ENCODE measurements around the gene CCDC148. TPM values are rescaled to one million over a fixed set of nuclear protein-coding genes. Genes with fewer than 3 reads are reported as not detected.

CCDC148 gene
- polyA plus RNA-seq, 2 donors: 0.13 to 0.29 TPM

DNA sequence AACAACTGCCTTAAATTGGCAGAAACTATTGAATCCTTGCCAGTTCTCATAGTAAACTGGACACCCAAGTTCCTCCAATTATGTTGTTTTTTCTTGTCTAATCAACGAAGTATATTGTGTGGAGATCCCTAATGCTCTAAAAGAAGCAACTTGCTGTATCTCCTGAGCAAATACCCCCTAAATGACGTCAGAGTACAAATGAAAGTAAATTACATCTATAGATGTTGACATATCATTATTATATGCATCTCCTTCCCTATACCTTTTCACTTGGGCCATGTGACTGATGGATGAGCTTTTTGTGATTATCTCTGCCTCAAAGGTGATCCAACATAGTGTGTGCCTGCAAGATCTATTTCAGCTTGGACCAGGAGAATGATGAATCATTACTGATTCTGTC, 159.4 kb downstream of the CCDC148 start:
- WGBS, 2 donors: 53 to 58% methylated on average over 2 of the region's 2 CpGs
- Histone ChIP-seq H3K27ac (ENCODE audit: low read depth in 2 of 2, low read length in 1 of 2) (no peak overlapping the region), H3K36me3 (ENCODE audit: control insufficient read depth in 2 of 2, insufficient read depth in 2 of 2, low read length in 1 of 2) (no peaks in the 10 kb centered on the region), H3K4me1 (ENCODE audit: control insufficient read depth in 2 of 2, insufficient read depth in 2 of 2, low read length in 1 of 2) (no peaks in the 10 kb centered on the region), H3K4me3 (ENCODE audit: low read depth in 1 of 2, low read length in 2 of 2) (no peak overlapping the region), H3K9me3 (ENCODE audit: control insufficient read depth in 2 of 2, insufficient read depth in 1 of 2, low read depth in 1 of 2, low read length in 1 of 2) (no peaks in the 10 kb centered on the region), H3K27me3 (ENCODE audit: control insufficient read depth in 1 of 2, insufficient read depth in 2 of 2, low read length in 2 of 2) (no peaks in the 10 kb centered on the region)

DNA sequence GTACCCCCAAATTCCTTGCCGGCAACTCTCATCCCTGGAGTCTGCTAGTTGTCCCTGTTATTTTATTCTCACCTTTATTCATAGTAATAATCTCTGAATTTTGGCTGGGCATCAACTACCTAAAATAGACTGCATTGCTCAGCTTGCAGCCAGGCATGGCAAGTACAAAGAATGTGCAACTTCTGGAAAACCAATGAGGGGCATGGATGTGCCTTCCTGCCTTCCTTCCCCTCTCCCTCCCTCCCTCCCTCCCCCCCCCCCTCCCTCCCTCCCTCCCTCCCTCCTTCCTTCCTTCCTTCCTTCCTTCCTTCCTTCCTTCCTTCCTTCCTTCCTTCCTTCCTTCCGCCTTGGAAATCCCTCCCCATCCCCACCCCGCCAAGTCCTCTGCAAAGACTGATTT, 162.8 kb downstream of the CCDC148 start:
- no peaks in the 10 kb centered on the region for H3K27me3 ChIP-seq (ENCODE audit: control insufficient read depth in 1 of 2, insufficient read depth in 2 of 2, low read length in 2 of 2)
- H3K27ac ChIP-seq (ENCODE audit: low read depth in 2 of 2, low read length in 1 of 2): no peak overlapping the region
- H3K4me1 ChIP-seq (ENCODE audit: control insufficient read depth in 2 of 2, insufficient read depth in 2 of 2, low read length in 1 of 2): no peaks in the 10 kb centered on the region
- no peaks in the 10 kb centered on the region for H3K9me3 ChIP-seq (ENCODE audit: control insufficient read depth in 2 of 2, insufficient read depth in 1 of 2, low read depth in 1 of 2, low read length in 1 of 2)
- H3K36me3 ChIP-seq (ENCODE audit: control insufficient read depth in 2 of 2, insufficient read depth in 2 of 2, low read length in 1 of 2): no peaks in the 10 kb centered on the region
- no peak overlapping the region for H3K4me3 ChIP-seq (ENCODE audit: low read depth in 1 of 2, low read length in 2 of 2)
- WGBS, 2 donors: 47 to 75% methylated on average over 1 to 3 of the region's 3 CpGs

DNA sequence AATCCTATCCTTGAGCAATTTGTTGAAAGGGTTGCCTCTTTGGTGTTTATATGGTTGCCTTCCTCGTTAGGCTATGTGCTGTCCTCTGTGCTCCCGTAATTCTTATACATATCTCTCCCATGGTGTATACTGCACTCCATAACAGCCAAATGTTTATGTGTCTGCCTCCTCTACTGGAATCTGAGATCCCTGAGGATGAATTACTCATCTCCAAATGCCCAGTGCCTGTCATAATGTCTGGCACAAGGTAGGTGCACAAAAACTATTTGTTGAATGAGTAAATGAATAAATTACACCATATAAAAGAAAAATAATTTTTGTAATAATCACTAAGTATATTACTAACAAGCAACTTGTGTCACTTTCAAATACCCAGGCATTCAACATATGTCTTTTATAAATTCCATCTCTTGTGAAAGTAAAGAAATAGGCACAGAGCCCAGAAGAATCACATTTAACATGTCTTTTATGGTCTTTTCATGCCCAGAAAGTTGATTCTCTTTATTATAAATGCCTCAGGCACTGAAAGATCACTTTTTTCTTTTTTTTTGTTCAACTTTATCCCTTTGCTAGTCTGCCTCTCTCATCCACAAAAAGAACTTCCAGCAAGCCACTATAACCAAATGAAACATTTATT, 164.9 kb downstream of the CCDC148 start:
- H3K27ac ChIP-seq (ENCODE audit: low read depth in 2 of 2, low read length in 1 of 2): no peak overlapping the region
- no peaks in the 10 kb centered on the region for H3K36me3 ChIP-seq (ENCODE audit: control insufficient read depth in 2 of 2, insufficient read depth in 2 of 2, low read length in 1 of 2)
- H3K4me3 ChIP-seq (ENCODE audit: low read depth in 1 of 2, low read length in 2 of 2): no peak overlapping the region
- 48 to 56% methylated on average over 2 of the region's 2 CpGs for WGBS, 2 donors
- no peaks in the 10 kb centered on the region for H3K4me1 ChIP-seq (ENCODE audit: control insufficient read depth in 2 of 2, insufficient read depth in 2 of 2, low read length in 1 of 2)
- H3K27me3 ChIP-seq (ENCODE audit: control insufficient read depth in 1 of 2, insufficient read depth in 2 of 2, low read length in 2 of 2): no peaks in the 10 kb centered on the region
- H3K9me3 ChIP-seq (ENCODE audit: control insufficient read depth in 2 of 2, insufficient read depth in 1 of 2, low read depth in 1 of 2, low read length in 1 of 2): no peaks in the 10 kb centered on the region

DNA sequence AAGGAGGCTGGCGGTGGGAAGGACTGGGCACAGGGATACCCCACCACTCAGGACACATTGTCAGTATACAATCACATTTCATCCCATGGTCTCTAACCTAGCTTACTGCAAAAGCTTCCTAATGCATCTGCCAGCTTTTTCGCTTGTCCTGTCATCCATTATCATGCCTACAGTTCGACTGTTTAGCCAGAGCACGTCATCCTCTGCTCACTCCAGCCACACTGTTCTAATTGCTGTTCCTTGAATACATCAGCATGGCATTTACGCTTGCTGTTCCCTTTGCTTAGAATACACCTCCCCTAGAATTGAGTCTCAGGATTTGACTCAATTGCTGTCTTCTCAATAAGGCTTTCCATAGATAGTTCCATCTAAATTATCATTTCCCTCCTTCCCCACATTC, 166.3 kb downstream of the CCDC148 start:
- no peaks in the 10 kb centered on the region for H3K36me3 ChIP-seq (ENCODE audit: control insufficient read depth in 2 of 2, insufficient read depth in 2 of 2, low read length in 1 of 2)
- H3K4me3 ChIP-seq (ENCODE audit: low read depth in 1 of 2, low read length in 2 of 2): no peak overlapping the region
- H3K9me3 ChIP-seq (ENCODE audit: control insufficient read depth in 2 of 2, insufficient read depth in 1 of 2, low read depth in 1 of 2, low read length in 1 of 2): no peaks in the 10 kb centered on the region
- H3K4me1 ChIP-seq (ENCODE audit: control insufficient read depth in 2 of 2, insufficient read depth in 2 of 2, low read length in 1 of 2): no peaks in the 10 kb centered on the region
- 85 to 94% methylated on average over 5 of the region's 5 CpGs for WGBS, 2 donors
- no peaks in the 10 kb centered on the region for H3K27me3 ChIP-seq (ENCODE audit: control insufficient read depth in 1 of 2, insufficient read depth in 2 of 2, low read length in 2 of 2)
- no peak overlapping the region for H3K27ac ChIP-seq (ENCODE audit: low read depth in 2 of 2, low read length in 1 of 2)

DNA sequence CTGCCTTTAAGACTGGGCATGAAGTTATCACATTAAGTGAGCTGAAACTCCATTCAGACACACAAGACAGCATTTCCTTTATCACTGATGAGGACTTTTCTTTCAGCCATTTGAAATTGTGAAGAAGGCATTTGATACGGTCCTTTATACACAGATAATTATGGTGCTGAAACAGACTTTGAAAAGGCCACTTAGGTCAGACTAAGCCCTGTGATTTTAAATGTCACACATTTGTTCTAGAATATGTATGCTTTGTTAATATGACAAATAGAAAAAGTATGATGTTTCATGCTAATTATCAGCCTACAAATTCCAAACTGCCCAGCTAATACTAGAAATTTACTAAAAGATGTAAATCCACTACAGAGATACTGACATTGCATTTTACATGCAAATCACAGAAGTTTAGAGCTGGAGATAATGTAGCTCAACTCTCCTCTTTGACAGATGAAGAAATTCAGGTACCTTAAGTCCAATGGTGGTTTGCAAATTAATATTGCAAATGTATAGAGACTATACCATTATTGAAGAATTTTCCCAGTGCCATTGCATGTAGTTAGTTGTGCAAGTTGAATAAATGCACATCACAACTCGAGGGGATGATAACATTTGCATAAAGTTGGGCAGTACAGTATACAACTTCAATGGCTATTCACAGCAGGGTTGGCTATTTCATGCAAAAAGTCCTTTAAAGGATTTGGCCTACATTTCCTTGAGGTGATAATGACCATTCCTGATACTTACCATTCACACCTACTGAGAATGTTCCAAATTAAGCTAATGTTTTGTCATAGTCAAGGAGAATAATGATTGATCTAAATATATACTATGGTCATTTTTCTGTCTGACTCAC, 179.7 kb downstream of the CCDC148 start:
- Histone ChIP-seq H3K36me3 (ENCODE audit: control insufficient read depth in 2 of 2, insufficient read depth in 2 of 2, low read length in 1 of 2) (no peaks in the 10 kb centered on the region), H3K4me1 (ENCODE audit: control insufficient read depth in 2 of 2, insufficient read depth in 2 of 2, low read length in 1 of 2) (no peaks in the 10 kb centered on the region), H3K27ac (ENCODE audit: low read depth in 2 of 2, low read length in 1 of 2) (no peak overlapping the region), H3K27me3 (ENCODE audit: control insufficient read depth in 1 of 2, insufficient read depth in 2 of 2, low read length in 2 of 2) (no peaks in the 10 kb centered on the region), H3K4me3 (ENCODE audit: low read depth in 1 of 2, low read length in 2 of 2) (no peak overlapping the region), H3K9me3 (ENCODE audit: control insufficient read depth in 2 of 2, insufficient read depth in 1 of 2, low read depth in 1 of 2, low read length in 1 of 2) (no peaks in the 10 kb centered on the region)
- WGBS, 2 donors: 80 to 90% methylated on average over 2 of the region's 2 CpGs

DNA sequence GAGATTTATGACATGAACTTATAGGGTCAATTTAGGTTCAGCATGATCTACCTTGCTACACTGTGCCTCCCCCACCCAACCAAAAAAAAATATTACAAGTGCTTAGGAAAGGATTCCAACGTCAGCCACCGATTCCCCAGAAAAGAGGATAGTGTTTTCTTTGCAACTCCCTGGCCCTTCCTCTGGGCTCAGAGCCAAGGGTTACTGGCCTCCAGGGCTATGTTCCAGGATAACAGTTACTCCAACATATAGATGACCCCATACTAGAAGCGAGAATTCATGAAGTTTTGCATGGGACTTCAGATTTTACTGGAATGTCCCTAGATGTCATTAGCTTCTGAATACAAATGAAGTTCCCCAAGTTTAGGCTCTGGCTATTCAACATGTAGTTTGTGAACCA, 182.8 kb downstream of the CCDC148 start:
- no peaks in the 10 kb centered on the region for H3K27me3 ChIP-seq (ENCODE audit: control insufficient read depth in 1 of 2, insufficient read depth in 2 of 2, low read length in 2 of 2)
- H3K9me3 ChIP-seq (ENCODE audit: control insufficient read depth in 2 of 2, insufficient read depth in 1 of 2, low read depth in 1 of 2, low read length in 1 of 2): no peaks in the 10 kb centered on the region
- no peak overlapping the region for H3K4me3 ChIP-seq (ENCODE audit: low read depth in 1 of 2, low read length in 2 of 2)
- H3K36me3 ChIP-seq (ENCODE audit: control insufficient read depth in 2 of 2, insufficient read depth in 2 of 2, low read length in 1 of 2): no peaks in the 10 kb centered on the region
- H3K4me1 ChIP-seq (ENCODE audit: control insufficient read depth in 2 of 2, insufficient read depth in 2 of 2, low read length in 1 of 2): no peaks in the 10 kb centered on the region
- WGBS, 2 donors: 64 to 74% methylated on average over 3 of the region's 3 CpGs
- no peak overlapping the region for H3K27ac ChIP-seq (ENCODE audit: low read depth in 2 of 2, low read length in 1 of 2)

DNA sequence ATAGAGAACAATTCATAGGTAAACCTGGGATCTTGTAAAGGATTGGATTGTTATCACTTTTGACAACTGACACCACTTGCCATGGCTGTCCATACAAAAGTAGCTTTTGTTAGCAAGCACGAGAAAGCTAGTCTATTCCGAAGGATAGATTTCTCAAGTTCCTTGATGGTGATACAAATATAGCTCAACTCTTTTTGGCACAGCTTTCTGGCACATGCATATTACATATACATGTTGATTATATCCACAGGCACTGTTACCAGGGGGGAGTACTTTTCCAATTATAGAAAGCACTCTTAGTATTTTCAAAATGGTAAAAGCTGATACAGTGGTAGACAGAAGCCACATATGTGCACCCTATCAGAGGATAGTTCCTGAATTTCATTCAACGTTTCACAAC, 186.0 kb downstream of the CCDC148 start:
- H3K36me3 ChIP-seq (ENCODE audit: control insufficient read depth in 2 of 2, insufficient read depth in 2 of 2, low read length in 1 of 2): no peaks in the 10 kb centered on the region
- H3K4me1 ChIP-seq (ENCODE audit: control insufficient read depth in 2 of 2, insufficient read depth in 2 of 2, low read length in 1 of 2): no peaks in the 10 kb centered on the region
- no peak overlapping the region for H3K4me3 ChIP-seq (ENCODE audit: low read depth in 1 of 2, low read length in 2 of 2)
- no peaks in the 10 kb centered on the region for H3K9me3 ChIP-seq (ENCODE audit: control insufficient read depth in 2 of 2, insufficient read depth in 1 of 2, low read depth in 1 of 2, low read length in 1 of 2)
- WGBS, 2 donors: 71 to 81% methylated on average over 3 of the region's 3 CpGs
- H3K27me3 ChIP-seq (ENCODE audit: control insufficient read depth in 1 of 2, insufficient read depth in 2 of 2, low read length in 2 of 2): no peaks in the 10 kb centered on the region
- H3K27ac ChIP-seq (ENCODE audit: low read depth in 2 of 2, low read length in 1 of 2): no peak overlapping the region

DNA sequence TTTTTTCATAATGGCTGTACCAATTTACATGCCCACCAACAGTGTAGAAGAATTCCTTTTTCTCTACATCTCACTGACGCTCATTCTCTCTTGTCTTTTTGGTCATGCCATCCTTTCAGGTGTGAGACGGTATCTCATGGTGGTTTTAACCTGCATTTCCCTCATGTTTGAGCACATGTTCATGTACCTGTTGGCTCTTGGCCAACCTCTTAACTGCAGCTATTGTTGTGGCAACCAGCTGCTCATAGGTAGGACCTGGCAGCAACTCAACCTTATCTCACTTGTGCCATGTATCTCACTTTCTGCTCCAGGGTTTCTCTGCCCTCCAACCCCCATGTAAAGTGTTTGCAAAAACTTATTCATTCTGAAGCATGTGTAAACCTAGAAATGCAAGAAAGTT, 187.4 kb downstream of the CCDC148 start:
- Histone ChIP-seq H3K4me3 (ENCODE audit: low read depth in 1 of 2, low read length in 2 of 2) (no peak overlapping the region), H3K27ac (ENCODE audit: low read depth in 2 of 2, low read length in 1 of 2) (no peak overlapping the region), H3K9me3 (ENCODE audit: control insufficient read depth in 2 of 2, insufficient read depth in 1 of 2, low read depth in 1 of 2, low read length in 1 of 2) (no peaks in the 10 kb centered on the region), H3K4me1 (ENCODE audit: control insufficient read depth in 2 of 2, insufficient read depth in 2 of 2, low read length in 1 of 2) (no peaks in the 10 kb centered on the region), H3K36me3 (ENCODE audit: control insufficient read depth in 2 of 2, insufficient read depth in 2 of 2, low read length in 1 of 2) (no peaks in the 10 kb centered on the region), H3K27me3 (ENCODE audit: control insufficient read depth in 1 of 2, insufficient read depth in 2 of 2, low read length in 2 of 2) (no peaks in the 10 kb centered on the region)
- WGBS, 2 donors: 74 to 81% methylated on average over 2 of the region's 2 CpGs

DNA sequence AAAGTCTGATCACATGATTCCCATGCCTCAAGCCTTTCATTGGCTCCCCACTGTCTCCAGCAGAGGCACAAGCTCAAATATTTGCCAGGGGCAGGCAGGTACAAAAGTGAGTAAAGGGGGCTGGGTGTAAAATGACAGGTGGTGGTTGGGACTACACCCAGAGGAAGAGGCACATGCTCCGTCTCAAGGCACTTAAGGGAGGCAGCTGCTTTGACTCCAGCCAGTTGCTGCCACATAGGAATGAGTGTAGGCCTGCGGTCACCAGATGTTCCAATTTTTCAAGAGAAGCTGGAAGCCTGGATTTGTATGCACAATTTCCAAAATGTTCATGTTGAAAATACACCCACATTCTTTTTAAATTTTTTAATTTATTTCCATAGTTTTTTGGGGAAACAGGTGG, 190.4 kb downstream of the CCDC148 start:
- no peaks in the 10 kb centered on the region for H3K36me3 ChIP-seq (ENCODE audit: control insufficient read depth in 2 of 2, insufficient read depth in 2 of 2, low read length in 1 of 2)
- WGBS, 2 donors: 83 to 90% methylated on average over 2 of the region's 2 CpGs

DNA sequence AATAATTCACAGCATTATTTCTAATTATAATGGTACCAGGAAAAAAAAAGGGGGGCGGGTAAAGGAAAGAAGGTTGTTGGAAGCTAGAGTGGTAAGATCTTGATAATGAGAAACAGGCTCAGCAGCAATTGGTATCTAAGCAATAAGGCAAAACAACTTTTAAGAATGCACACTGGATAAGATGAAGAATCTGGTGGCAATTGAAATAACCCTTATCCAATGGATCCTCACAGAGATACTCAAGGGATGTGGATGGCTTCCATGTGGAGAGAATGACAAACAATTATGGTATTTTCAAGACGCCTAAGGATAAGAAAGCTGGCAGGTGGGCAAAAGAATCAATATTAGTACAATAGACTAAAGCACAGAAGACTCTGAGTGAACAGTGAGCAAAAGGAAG, 201.3 kb downstream of the CCDC148 start:
- H3K27me3 ChIP-seq (ENCODE audit: control insufficient read depth in 1 of 2, insufficient read depth in 2 of 2, low read length in 2 of 2): no peaks in the 10 kb centered on the region
- no peaks in the 10 kb centered on the region for H3K9me3 ChIP-seq (ENCODE audit: control insufficient read depth in 2 of 2, insufficient read depth in 1 of 2, low read depth in 1 of 2, low read length in 1 of 2)
- H3K4me3 ChIP-seq (ENCODE audit: low read depth in 1 of 2, low read length in 2 of 2): no peak overlapping the region
- H3K27ac ChIP-seq (ENCODE audit: low read depth in 2 of 2, low read length in 1 of 2): no peak overlapping the region
- no peaks in the 10 kb centered on the region for H3K4me1 ChIP-seq (ENCODE audit: control insufficient read depth in 2 of 2, insufficient read depth in 2 of 2, low read length in 1 of 2)
- 60 to 66% methylated on average over 2 of the region's 2 CpGs for WGBS, 2 donors
- no peaks in the 10 kb centered on the region for H3K36me3 ChIP-seq (ENCODE audit: control insufficient read depth in 2 of 2, insufficient read depth in 2 of 2, low read length in 1 of 2)

More for the DNA sequence above, 190.4 kb downstream of the CCDC148 start:
- no peak overlapping the region for H3K4me3 ChIP-seq (ENCODE audit: low read depth in 1 of 2, low read length in 2 of 2)
- no peaks in the 10 kb centered on the region for H3K27me3 ChIP-seq (ENCODE audit: control insufficient read depth in 1 of 2, insufficient read depth in 2 of 2, low read length in 2 of 2)
- no peak overlapping the region for H3K27ac ChIP-seq (ENCODE audit: low read depth in 2 of 2, low read length in 1 of 2)
- no peaks in the 10 kb centered on the region for H3K4me1 ChIP-seq (ENCODE audit: control insufficient read depth in 2 of 2, insufficient read depth in 2 of 2, low read length in 1 of 2)
- H3K9me3 ChIP-seq (ENCODE audit: control insufficient read depth in 2 of 2, insufficient read depth in 1 of 2, low read depth in 1 of 2, low read length in 1 of 2): no peaks in the 10 kb centered on the region
